Muscle of arm (tissue), 12 donors: ENCODE data around the gene HLCS. TPM values are rescaled to one million over a fixed set of nuclear protein-coding genes. Genes with fewer than 3 reads are reported as not detected.

Experiments used
- DNase-seq: peaks from one replicate; pipeline ENCODE4 v3.0.0-alpha.2; 2013
- polyA plus RNA-seq, 12 donors: library from polyadenylated mRNA; unstranded; fragments of 120-200 nt; gene quantifications; one replicate each; pipeline ENCODE4 v1.2.1, GENCODE V29; 2013; ENCODE audit not compliant: insufficient read length in 12 of 12

The HLCS gene
- polyA plus RNA-seq, 12 donors: 6.7 to 15.3 (median 13.1) TPM; not detected in 1

- no peak for DNase-seq
These were observed 153.4 kb downstream of the HLCS start for GRCh38 chr21:36813052-36813451.

DNA sequence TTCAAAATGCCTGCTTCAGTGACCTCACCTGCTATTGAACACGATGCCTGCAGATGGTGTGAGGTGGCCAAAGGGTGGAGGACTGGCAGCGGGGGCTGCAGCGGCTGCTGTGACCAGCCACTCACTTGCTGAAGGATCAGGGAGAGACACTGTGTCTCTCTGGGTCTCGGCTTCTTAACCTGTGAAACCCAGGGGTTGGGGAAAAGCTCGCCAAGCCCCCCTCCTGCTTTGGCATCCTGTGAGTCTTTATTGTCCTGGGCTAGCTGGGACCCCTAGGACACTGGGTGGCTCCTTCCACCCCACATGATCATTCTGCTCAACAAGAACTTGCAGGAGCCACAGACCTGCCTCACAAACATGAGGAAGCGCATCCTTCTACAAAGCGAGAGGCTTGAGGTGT lies 154.7 kb downstream of the HLCS start:
- no peak for DNase-seq

- no peak for DNase-seq
These were observed 156.0 kb downstream of the HLCS start for GRCh38 chr21:36810443-36810842.

DNA sequence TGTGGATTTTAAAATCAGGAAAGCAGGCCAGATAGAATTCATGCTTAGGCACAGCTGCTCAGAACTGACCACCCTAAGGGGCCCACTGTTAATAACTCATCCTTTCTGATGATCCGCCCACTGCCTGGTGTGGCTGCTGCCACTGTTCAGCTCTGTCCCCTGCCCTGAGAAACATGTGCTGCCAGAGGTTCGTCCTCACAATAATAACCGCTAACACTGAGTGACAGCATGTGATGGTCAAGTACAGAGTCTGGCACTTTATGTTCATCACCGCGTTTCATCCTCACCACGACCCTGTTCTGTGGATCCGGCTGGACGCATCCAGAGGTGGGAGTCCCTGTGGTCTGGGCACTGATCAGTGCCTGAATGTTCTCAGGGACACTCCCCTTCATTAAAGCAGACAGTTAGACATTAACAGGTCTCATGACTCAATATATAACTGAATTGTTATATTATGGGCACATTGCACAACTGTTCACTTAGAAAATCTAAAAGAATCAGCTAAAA lies 159.0 kb downstream of the HLCS start:
- no peak for DNase-seq

DNA sequence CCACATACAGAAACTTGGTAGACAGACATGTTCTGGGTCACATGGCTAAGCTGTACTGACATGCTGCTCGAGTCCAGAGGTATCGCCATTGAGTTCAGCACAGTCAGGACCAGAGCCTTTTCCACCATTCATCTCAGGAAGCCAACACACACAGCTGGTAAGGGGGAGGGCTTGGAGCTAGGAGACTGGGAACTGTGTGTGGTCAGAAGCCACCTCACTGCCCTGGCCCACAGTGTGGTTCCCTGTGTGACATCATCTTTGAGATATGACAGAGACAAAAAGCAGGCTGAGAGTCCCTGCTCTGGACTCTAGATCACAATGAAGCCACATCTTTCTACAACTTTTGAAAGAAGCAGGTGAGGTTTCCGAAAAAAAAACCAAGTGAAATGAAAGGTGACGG lies 160.4 kb downstream of the HLCS start:
- DNase-seq: no peak

- peak; percentile 27 for DNase-seq
These were observed 161.4 kb downstream of the HLCS start for GRCh38 chr21:36804874-36805611.

DNA sequence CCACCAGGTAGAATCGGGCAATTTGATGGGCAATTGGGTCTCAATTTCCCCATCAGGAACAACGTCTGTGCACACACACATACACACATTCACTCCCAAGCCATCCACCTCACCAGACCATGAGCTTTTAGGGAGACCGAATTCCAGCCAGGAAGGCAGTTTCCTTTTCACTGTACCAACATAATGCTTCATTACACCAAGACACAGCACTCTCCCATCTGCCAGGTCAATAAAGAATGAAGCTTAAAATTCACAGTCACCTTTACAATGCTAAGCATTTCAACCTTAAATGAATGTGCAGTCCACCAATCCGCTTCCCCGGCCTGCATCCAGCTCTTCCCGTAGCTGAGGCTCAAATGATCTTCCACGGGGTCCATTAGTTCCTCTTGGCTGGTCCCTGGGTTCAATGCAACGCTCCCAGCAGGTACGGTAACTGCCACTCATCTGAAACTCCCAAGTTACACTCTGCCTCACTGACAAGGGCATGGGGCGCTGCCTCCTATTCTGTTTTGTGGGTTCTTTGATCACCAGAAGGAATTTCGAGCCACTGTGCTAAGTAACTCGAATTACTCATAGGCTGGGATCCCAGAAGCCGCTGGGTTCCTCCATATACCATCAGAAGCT lies 162.5 kb downstream of the HLCS start:
- no peak for DNase-seq

- DNase-seq: no peak
These were observed 163.3 kb downstream of the HLCS start for GRCh38 chr21:36803051-36803645.

GRCh38 chr21:36800734-36801133 lies 165.7 kb downstream of the HLCS start:
- DNase-seq: no peak

GRCh38 chr21:36799869-36800268 lies 166.6 kb downstream of the HLCS start:
- no peak for DNase-seq

DNA sequence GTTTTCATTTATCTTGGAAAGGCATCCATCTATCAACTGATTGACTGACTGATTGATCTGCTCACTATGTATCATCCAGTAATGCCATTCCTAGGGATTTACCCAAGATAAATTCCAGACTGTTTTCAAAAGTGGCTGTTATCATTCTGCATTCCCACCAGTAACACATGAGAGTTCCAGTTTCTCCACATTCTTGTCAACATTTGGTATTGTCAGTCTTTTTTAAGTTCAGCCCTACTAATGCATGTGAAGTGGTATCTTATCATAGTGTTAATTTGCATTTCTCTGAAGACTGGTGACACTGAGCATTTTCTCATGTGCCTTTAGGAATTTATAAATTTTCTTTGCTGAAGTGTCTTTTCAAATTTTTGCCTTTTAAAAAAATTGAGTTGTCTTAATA lies 168.0 kb downstream of the HLCS start:
- DNase-seq: no peak

DNA sequence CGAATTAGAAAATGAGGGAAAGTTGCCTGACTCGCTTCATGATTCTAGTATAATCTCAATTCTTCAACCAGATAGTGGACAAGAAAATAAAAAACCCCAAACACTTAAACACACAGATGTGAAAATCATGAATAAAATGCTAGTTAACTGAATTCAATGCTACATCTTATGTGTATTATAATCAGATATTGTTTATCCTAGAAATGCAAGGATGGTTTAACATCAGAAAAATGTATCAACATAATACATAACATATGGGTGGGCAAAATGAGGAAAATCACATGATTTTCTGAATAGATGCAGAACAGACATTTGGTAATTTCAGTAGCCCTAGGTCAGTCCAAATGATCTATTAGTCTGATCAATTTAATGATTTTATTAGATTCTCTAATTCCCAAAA lies 170.4 kb downstream of the HLCS start:
- no peak for DNase-seq

- no peak for DNase-seq
These were observed 173.9 kb downstream of the HLCS start for GRCh38 chr21:36792505-36792967.

DNA sequence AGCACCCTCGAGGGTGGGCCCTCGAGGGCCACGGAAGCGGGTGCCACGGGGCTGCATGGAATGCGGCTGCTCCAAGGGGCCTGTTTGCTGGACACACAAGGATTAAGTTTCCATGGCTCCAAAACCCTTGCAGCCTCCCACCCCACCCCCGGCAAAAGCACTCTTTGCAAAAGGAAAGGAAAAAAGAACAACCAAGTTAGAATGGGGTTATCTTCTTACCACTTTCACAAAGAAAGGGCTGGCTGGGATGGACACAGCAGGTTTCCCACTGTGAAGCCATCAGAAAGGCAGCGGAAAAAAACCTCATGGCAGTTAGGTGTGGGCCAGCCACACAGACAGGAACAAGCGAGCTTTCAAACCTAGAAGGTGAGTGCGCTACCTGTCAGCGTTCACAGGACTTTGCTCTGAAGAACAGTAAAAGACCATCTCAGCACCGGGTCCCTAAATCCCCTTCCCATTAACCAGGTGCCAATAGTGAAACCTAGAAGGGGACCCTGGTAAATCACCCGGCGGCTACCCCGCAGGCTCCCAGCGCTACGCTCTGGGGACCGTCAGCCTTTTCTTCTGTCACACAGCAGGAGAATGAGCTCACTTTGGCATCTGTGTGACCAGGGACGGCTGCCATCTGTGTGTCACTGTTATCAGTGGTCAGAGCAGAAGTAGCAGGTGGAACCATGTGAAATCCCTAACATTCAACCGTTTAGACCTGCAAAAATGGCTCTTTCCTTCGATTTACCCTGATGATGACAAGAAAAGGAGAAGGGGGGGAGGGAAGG lies 174.6 kb downstream of the HLCS start:
- no peak for DNase-seq

DNA sequence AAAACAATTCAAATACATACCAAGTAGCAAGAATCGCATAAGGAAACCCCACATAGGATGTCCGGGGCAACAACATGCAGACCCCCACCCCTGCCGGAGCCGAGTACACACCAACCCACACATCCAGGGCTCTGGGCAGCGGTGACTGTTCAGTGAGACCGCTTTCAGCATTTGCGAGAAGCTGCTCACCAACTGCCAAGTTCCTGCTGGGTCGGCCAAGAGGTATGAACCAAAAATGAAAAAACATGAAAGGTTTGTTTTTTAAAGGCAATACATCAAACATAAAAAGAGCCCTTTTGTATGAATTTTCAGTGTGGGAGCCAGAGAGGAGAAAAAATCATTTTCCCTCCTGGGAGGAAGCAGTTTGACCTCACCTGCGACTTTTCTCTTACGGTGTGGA lies 175.3 kb downstream of the HLCS start:
- DNase-seq: peak; percentile 28

DNA sequence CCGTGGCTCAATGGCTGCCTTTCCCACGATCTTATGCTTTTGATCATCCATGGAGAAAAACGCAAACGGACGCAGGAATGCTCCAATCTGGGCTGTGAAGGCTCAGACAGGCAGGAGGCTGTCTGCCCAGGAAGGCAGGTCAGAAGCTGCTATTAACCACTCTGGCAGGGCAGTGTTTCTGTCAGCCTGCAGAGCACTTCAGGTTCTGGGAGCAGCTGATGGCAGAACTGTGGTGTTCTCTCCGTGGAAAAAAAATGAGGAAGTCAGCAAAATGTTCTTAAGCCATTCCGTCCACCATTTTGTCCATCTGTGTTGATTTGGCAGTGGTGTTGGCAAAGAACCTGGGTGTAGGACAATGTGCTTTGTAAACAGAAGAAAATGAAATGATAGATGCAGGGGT lies 175.9 kb downstream of the HLCS start:
- DNase-seq: no peak

DNA sequence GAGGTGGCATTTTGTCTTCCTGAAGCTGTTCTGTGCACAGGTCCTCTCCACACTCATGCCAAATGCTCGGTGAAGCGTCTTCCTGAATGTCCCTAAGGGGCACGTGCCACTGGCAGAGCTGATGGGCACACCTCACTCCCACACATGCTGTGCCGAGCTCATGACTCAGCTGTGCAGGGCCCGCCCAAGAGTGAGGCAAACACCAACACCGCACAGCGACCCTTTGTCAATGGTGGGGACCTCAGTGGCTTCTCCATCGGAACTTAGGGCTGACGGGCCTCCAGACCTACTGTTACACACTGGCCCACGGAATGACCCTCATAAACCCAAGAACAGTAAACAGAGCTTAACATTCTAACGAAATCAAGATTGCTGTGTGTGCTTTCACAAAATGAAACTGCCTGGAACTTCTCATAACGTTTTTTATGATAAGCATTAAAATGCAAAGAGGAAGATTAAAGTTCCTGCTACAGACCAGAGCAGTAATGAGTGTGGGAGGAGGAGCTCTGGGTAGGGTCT lies 178.3 kb downstream of the HLCS start:
- DNase-seq: no peak

GRCh38 chr21:36786186-36786585 lies 180.3 kb downstream of the HLCS start:
- no peak for DNase-seq

DNA sequence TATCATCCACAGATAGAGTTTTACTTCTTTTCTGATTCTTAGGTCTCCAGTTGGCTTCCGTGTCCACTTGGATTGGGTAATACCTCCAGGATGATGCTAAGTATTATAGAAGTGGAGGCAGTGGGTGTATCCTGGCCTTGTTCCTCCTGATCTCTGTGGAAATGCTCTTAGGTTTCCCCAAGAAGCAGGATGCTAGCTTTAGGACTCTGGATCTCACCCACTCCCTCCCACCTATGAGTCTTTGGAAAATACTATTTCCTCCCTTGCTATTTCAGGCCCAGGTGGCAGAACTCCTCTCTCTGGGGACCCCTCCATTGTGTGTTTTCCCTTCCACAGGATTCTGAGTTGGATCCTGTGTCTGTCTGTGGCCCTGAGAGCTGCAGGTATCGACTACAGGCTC lies 180.9 kb downstream of the HLCS start:
- DNase-seq: no peak

DNA sequence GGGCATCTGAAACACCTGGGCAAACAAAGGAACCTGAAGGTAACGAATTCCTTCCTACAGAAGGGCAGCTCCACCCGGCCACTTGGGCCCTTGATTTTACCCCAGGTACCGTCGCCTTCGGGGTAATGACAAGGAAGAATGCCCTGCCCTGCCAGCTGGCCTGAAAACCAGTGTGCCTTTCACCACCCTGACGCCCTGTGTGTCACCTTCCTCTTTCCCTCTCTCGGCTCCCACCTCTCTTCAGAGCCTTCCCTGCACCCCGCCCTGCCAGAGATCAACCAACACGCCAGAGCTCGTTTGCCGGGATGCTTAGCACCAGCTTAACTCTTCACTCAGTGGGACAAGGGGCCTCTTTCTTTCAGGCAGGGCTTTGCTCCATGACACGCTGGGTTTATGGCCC lies 181.5 kb downstream of the HLCS start:
- DNase-seq: no peak

DNA sequence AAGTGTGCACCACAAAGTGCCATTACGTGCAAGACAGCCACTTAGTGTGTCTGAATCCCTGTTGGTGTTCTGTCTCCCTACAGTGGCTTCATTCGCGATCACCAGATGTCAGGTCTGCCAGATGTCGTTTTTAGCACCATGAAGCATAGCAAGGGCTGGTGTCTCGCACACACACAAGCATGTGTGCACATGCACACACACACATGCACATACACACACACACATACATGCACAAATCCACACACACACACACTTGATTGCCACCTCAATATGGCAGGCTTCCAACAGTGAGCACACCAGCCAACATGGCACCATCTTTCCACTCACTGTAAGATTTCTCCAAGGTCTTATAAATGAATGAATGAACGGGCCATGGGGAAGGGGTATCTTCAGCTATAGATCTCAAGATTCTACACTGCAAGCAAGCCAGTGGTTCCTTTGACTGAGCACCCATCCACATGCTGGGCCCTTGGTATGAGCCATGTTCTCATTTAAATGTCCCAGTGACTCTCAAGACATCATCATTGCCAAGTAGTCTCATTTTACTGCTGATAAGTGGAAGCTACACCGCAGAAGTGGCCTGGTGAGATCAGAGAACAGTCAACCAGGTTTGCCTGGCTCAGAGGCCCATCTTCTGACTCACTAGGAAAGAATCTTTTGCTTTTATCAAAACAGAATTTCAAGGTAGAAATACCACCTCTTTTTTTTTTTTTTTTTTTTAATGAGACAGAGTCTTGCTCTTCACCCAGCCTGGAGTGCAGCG lies 182.7 kb downstream of the HLCS start:
- DNase-seq: no peak
